BLaER1 treated with 17β-estradiol and CSF1 and Interleukin-3, amounts not matched to agents 10 nM and 100 nM (cell line): Measurements from ENCODE around the gene WDR19.

Source experiments
- H3K27ac ChIP-seq, 11 experiments: shearing (Covaris generic); formaldehyde crosslinking; 2 replicates each; pipeline ENCODE4 v1.8.1; 2022
- H3K27me3 ChIP-seq, 11 experiments: shearing (Covaris generic); formaldehyde crosslinking; 2 replicates each; pipeline ENCODE4 v1.8.1; 2022
- H3K36me3 ChIP-seq, 11 experiments: shearing (Covaris generic); formaldehyde crosslinking; 2 replicates each; pipeline ENCODE4 v1.8.1; 2022
- H3K4me1 ChIP-seq, 10 experiments: shearing (Covaris generic); formaldehyde crosslinking; 2 replicates each; pipeline ENCODE4 v1.8.1; 2022
- H3K4me2 ChIP-seq, 11 experiments: shearing (Covaris generic); formaldehyde crosslinking; 2 replicates each; pipeline ENCODE4 v1.8.1; 2022
- H3K4me3 ChIP-seq, 10 experiments: shearing (Covaris generic); formaldehyde crosslinking; 2 replicates each; pipeline ENCODE4 v1.8.1; 2022
- H3K9ac ChIP-seq, 11 experiments: shearing (Covaris generic); formaldehyde crosslinking; 2 replicates each; pipeline ENCODE4 v1.8.1; 2022
- H3K9me3 ChIP-seq, 11 experiments: shearing (Covaris generic); formaldehyde crosslinking; replicated peaks in 1 of 11; 2 replicates each; pipeline ENCODE4 v1.8.1; 2022
- H4K20me1 ChIP-seq, 11 experiments: shearing (Covaris generic); formaldehyde crosslinking; 2 replicates each; pipeline ENCODE4 v1.8.1; 2022
- Cebpa-rat ChIP-seq, 11 experiments: shearing (Covaris generic); IDR thresholded peaks; 2 replicates each; pipeline ENCODE4 v1.8.1; 2022

Gene WDR19

GRCh38 chr4:39227906-39228305 is 45.6 kb downstream of the WDR19 start:
- Histone ChIP-seq H3K36me3 (peaks cover 0 to 33% (median 6%) of the 10 kb centered on the region in 11 experiments; a peak in 9 of 22 replicates), H4K20me1 (no peaks in the 10 kb centered on the region), H3K4me3 (no peak overlapping the region), H3K27me3 (no peaks in the 10 kb centered on the region), H3K9me3 (no peaks in the 10 kb centered on the region), H3K4me2 (no peak overlapping the region), H3K4me1 (no peaks in the 10 kb centered on the region), H3K27ac (no peak overlapping the region), H3K9ac (no peak overlapping the region)
- no peak for TF ChIP-seq Cebpa-rat (IDR thresholded peaks at IDR 0.05)

GRCh38 chr4:39228377-39228776 is 46.0 kb downstream of the WDR19 start:
- Histone ChIP-seq H3K4me1 (no peaks in the 10 kb centered on the region), H3K4me2 (no peak overlapping the region), H3K9me3 (no peaks in the 10 kb centered on the region), H4K20me1 (no peaks in the 10 kb centered on the region), H3K27me3 (no peaks in the 10 kb centered on the region), H3K27ac (no peak overlapping the region), H3K36me3 (peaks cover 0 to 37% (median 6%) of the 10 kb centered on the region in 11 experiments; a peak in 9 of 22 replicates), H3K4me3 (no peak overlapping the region), H3K9ac (no peak overlapping the region)
- no peak for TF ChIP-seq Cebpa-rat (IDR thresholded peaks at IDR 0.05)

GRCh38 chr4:39230462-39230861 is 48.1 kb downstream of the WDR19 start:
- H4K20me1 ChIP-seq: no peaks in the 10 kb centered on the region
- H3K4me2 ChIP-seq: no peak overlapping the region

GRCh38 chr4:39231660-39232059 is 49.3 kb downstream of the WDR19 start:
- Histone ChIP-seq H3K9ac (no peak overlapping the region), H3K4me3 (no peak overlapping the region), H3K4me1 (no peaks in the 10 kb centered on the region), H3K27me3 (no peaks in the 10 kb centered on the region), H3K27ac (no peak overlapping the region), H3K9me3 (no peaks in the 10 kb centered on the region), H3K4me2 (no peak overlapping the region), H3K36me3 (peaks cover 13 to 55% (median 24%) of the 10 kb centered on the region in 11 experiments; a peak in 21 of 22 replicates), H4K20me1 (no peaks in the 10 kb centered on the region)
- no peak for TF ChIP-seq Cebpa-rat (IDR thresholded peaks at IDR 0.05)

More at GRCh38 chr4:39230462-39230861, 48.1 kb downstream of the WDR19 start:
- H3K27me3 ChIP-seq: no peaks in the 10 kb centered on the region
- no peak overlapping the region for H3K4me3 ChIP-seq
- no peak for TF ChIP-seq Cebpa-rat (IDR thresholded peaks at IDR 0.05)
- no peak overlapping the region for H3K27ac ChIP-seq
- H3K4me1 ChIP-seq: no peaks in the 10 kb centered on the region
- H3K9ac ChIP-seq: no peak overlapping the region
- H3K36me3 ChIP-seq: peaks cover 6 to 43% (median 15%) of the 10 kb centered on the region in 11 experiments; a peak in 18 of 22 replicates
- no peaks in the 10 kb centered on the region for H3K9me3 ChIP-seq

- H3K36me3 ChIP-seq: peaks cover 14 to 59% (median 24%) of the 10 kb centered on the region in 11 experiments; a peak in 21 of 22 replicates
- H3K4me1 ChIP-seq: no peaks in the 10 kb centered on the region
These were observed 49.8 kb downstream of the WDR19 start for GRCh38 chr4:39232100-39232499.

GRCh38 chr4:39233114-39233513 is 50.8 kb downstream of the WDR19 start:
- Histone ChIP-seq H3K4me3 (no peak overlapping the region), H3K27me3 (no peaks in the 10 kb centered on the region), H3K9ac (no peak overlapping the region), H3K9me3 (no peaks in the 10 kb centered on the region), H4K20me1 (no peaks in the 10 kb centered on the region), H3K27ac (no peak overlapping the region), H3K4me1 (no peaks in the 10 kb centered on the region), H3K36me3 (peaks cover 17 to 69% (median 32%) of the 10 kb centered on the region in 11 experiments; a peak in 21 of 22 replicates), H3K4me2 (no peak overlapping the region)
- no peak for TF ChIP-seq Cebpa-rat (IDR thresholded peaks at IDR 0.05)

More at GRCh38 chr4:39232100-39232499, 49.8 kb downstream of the WDR19 start:
- H3K9me3 ChIP-seq: no peaks in the 10 kb centered on the region
- no peak overlapping the region for H3K9ac ChIP-seq
- TF ChIP-seq Cebpa-rat (IDR thresholded peaks at IDR 0.05): no peak
- no peaks in the 10 kb centered on the region for H4K20me1 ChIP-seq
- H3K27me3 ChIP-seq: no peaks in the 10 kb centered on the region
- H3K4me2 ChIP-seq: no peak overlapping the region
- H3K4me3 ChIP-seq: no peak overlapping the region
- H3K27ac ChIP-seq: no peak overlapping the region

- no peaks in the 10 kb centered on the region for H3K4me1 ChIP-seq
These were observed 51.5 kb downstream of the WDR19 start for GRCh38 chr4:39233783-39234182.

GRCh38 chr4:39235021-39235420 is 52.7 kb downstream of the WDR19 start:
- peaks cover 17 to 68% (median 35%) of the 10 kb centered on the region in 11 experiments; a peak in 21 of 22 replicates for H3K36me3 ChIP-seq
- no peaks in the 10 kb centered on the region for H3K9me3 ChIP-seq
- TF ChIP-seq Cebpa-rat (IDR thresholded peaks at IDR 0.05): no peak
- no peaks in the 10 kb centered on the region for H3K27me3 ChIP-seq
- no peak overlapping the region for H3K27ac ChIP-seq
- no peak overlapping the region for H3K4me3 ChIP-seq
- H4K20me1 ChIP-seq: no peaks in the 10 kb centered on the region
- no peak overlapping the region for H3K4me2 ChIP-seq
- no peaks in the 10 kb centered on the region for H3K4me1 ChIP-seq
- H3K9ac ChIP-seq: no peak overlapping the region

More at GRCh38 chr4:39233783-39234182, 51.5 kb downstream of the WDR19 start:
- H3K4me3 ChIP-seq: no peak overlapping the region
- peaks cover 18 to 63% (median 32%) of the 10 kb centered on the region in 11 experiments; a peak in 21 of 22 replicates for H3K36me3 ChIP-seq
- no peak overlapping the region for H3K9ac ChIP-seq
- H3K27me3 ChIP-seq: no peaks in the 10 kb centered on the region
- H3K27ac ChIP-seq: no peak overlapping the region
- TF ChIP-seq Cebpa-rat (IDR thresholded peaks at IDR 0.05): no peak
- no peaks in the 10 kb centered on the region for H3K9me3 ChIP-seq
- H3K4me2 ChIP-seq: no peak overlapping the region
- no peaks in the 10 kb centered on the region for H4K20me1 ChIP-seq

GRCh38 chr4:39235696-39236095 is 53.4 kb downstream of the WDR19 start:
- Histone ChIP-seq H3K4me1 (no peaks in the 10 kb centered on the region), H3K4me3 (no peak overlapping the region), H3K4me2 (no peak overlapping the region), H3K27ac (no peak overlapping the region), H3K9ac (no peak overlapping the region), H3K36me3 (peaks cover 17 to 62% (median 35%) of the 10 kb centered on the region in 11 experiments; a peak in 21 of 22 replicates), H3K9me3 (no peaks in the 10 kb centered on the region), H4K20me1 (no peaks in the 10 kb centered on the region), H3K27me3 (no peaks in the 10 kb centered on the region)
- TF ChIP-seq Cebpa-rat (IDR thresholded peaks at IDR 0.05): no peak

- Histone ChIP-seq H3K27ac (no peak overlapping the region), H3K4me3 (no peak overlapping the region), H3K4me2 (no peak overlapping the region), H3K9ac (no peak overlapping the region), H3K27me3 (no peaks in the 10 kb centered on the region), H3K36me3 (peaks cover 17 to 58% (median 33%) of the 10 kb centered on the region in 11 experiments; a peak in 21 of 22 replicates), H3K9me3 (no peaks in the 10 kb centered on the region), H3K4me1 (no peaks in the 10 kb centered on the region), H4K20me1 (no peaks in the 10 kb centered on the region)
- no peak for TF ChIP-seq Cebpa-rat (IDR thresholded peaks at IDR 0.05)
These were observed 54.9 kb downstream of the WDR19 start for GRCh38 chr4:39237179-39237578.
